ENCODE results near the gene HIC1.

DNA sequence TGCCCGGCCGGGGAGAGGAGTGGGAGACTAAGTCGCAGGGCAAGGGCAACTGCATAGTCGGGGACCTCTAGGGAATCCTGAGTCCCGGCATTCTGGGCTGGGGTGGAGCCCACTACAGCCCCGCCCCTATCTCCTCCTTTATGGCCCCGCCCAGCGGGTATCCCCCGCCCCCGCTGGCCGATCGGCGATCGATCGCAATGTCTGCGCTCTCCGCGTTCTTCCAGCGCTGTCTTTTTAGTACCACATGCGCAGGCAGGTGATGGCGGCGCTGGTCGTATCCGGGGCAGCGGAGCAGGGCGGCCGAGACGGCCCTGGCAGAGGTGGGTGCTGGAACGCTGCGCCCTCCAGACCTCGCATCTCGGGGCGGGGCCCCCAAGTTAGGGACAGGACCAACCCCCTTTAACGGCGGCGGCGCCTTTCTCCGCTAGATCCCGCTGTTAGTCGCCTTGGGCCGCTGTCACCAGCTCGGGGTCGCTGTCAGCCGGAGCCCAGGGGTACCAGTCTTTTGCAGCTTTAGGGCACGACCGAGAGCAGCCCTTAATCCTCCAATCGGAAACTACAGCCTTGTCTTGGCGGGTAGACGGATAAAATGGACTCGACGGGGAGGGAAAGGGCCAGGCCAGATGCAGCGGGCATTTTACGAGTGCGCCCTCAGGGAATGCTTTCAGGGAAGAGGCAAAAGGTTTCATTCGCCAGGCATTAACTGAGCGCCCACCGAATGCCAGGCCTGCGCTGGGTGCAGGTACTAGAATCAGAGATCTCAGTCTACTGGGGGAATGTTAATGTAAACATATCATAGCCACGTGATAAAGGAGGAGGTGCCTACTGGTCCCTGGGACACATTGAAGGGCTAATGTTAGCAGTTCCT, 24.8 kb upstream of the HIC1 start, which contains the start of gene DPH1:
- TF ChIP-seq CTCF (conservative IDR thresholded peaks at IDR 0.05) (no peak), ZFX (IDR thresholded peaks at IDR 0.05) (peak; percentile 70; the same call in 1 of the 2 replicates)
